HepG2 (cell line): ENCODE results near the gene CHMP6. TPM values are rescaled to one million over a fixed set of nuclear protein-coding genes. Genes with fewer than 3 reads are reported as not detected.

Experiments used
- DR1 ChIP-seq: sonication (generic); formaldehyde crosslinking; IDR thresholded peaks from 2 replicates; pipeline ENCODE4 v1.8.0; 2021; ENCODE audit warnings: mild to moderate bottlenecking, missing genetic modification reagents, inconsistent platforms
- E2F1 ChIP-seq: sonication (generic); formaldehyde crosslinking; IDR thresholded peaks from 2 replicates; pipeline ENCODE4 v1.5.0; 2020; ENCODE audit warnings: missing genetic modification reagents
- ISL2 ChIP-seq: sonication (generic); formaldehyde crosslinking; IDR thresholded peaks from 2 replicates; pipeline ENCODE4 v1.5.0; 2020; ENCODE audit warnings: missing genetic modification reagents
- JUN ChIP-seq: sonication (generic); formaldehyde crosslinking; IDR thresholded peaks from 2 replicates; pipeline ENCODE4 v1.4.0; 2020; ENCODE audit warnings: mild to moderate bottlenecking, missing genetic modification reagents
- KDM2A ChIP-seq: sonication (generic); formaldehyde crosslinking; IDR thresholded peaks from 2 replicates; pipeline ENCODE4 v1.4.0; 2020; ENCODE audit warnings: low read depth, missing genetic modification reagents, borderline replicate concordance
- ZBTB37 ChIP-seq: sonication (generic); formaldehyde crosslinking; IDR thresholded peaks from 2 replicates; pipeline ENCODE4 v1.4.0; 2020; ENCODE audit warnings: mild to moderate bottlenecking, missing genetic modification reagents
- ZBTB40 ChIP-seq, 2 experiments: fragments of 450-650 bp in 1 of 2; sonication (generic) in 1 of 2; formaldehyde crosslinking in 1 of 2; IDR thresholded peaks; 2 replicates each; pipeline versions ENCODE4 v1.6.1 to v1.8.0; 2016 to 2022; ENCODE audit warnings: antibody characterized with exemption in 1 of 2, mild to moderate bottlenecking in 1 of 2, missing genetic modification reagents in 1 of 2
- ZNF251 ChIP-seq: sonication (generic); formaldehyde crosslinking; IDR thresholded peaks from 2 replicates; pipeline ENCODE4 v1.9.0; 2021; ENCODE audit warnings: mild to moderate bottlenecking, missing genetic modification reagents
- ZNF576 ChIP-seq: sonication (generic); formaldehyde crosslinking; IDR thresholded peaks from 2 replicates; pipeline ENCODE4 v1.4.0; 2020; ENCODE audit warnings: mild to moderate bottlenecking, missing genetic modification reagents
- polyA plus RNA-seq, 8 experiments: library from polyadenylated mRNA; depleted of rRNA in 3 of 8; stranded (reverse) in 7 of 8; unstranded in 1 of 8; fragments of >200 nt; fragmentation: Illumina TruSeq in 4 of 8; extraction: Trizol in 4 of 8; gene quantifications; 2 replicates each; pipeline versions ENCODE4 v1.2.1 to v1.2.3, GENCODE V29; 2011 to 2016; ENCODE audit warnings: low read depth in 4 of 8, missing spikeins in 1 of 8, mixed read lengths in 1 of 8; ENCODE audit not compliant: insufficient read depth in 1 of 8
- total RNA-seq, 5 experiments: library from RNA; depleted of rRNA; stranded (reverse); fragments of >200 nt; fragmentation: Illumina TruSeq; extraction: Trizol; gene quantifications; 2 replicates each; pipeline ENCODE4 v1.2.3, GENCODE V29; 2016; ENCODE audit warnings: low read depth in 1 of 5
- TF ChIP-seq, protein P1 (sequence below): sonication (generic); formaldehyde crosslinking; IDR thresholded peaks from 2 replicates; pipeline ENCODE4 v1.5.0; 2020; ENCODE audit warnings: mild to moderate bottlenecking, missing genetic modification reagents
- TF ChIP-seq, protein P2 (sequence below): sonication (generic); formaldehyde crosslinking; IDR thresholded peaks from 2 replicates; pipeline ENCODE4 v1.4.0; 2020; ENCODE audit warnings: missing genetic modification reagents, mild to moderate bottlenecking, borderline replicate concordance

Gene CHMP6
- total and polyA plus RNA-seq, 2 of the 13 experiments (the other 11 are each of a cell fraction or from before 2014, with no cell fraction given): 11.1 to 24.2 TPM

DNA sequence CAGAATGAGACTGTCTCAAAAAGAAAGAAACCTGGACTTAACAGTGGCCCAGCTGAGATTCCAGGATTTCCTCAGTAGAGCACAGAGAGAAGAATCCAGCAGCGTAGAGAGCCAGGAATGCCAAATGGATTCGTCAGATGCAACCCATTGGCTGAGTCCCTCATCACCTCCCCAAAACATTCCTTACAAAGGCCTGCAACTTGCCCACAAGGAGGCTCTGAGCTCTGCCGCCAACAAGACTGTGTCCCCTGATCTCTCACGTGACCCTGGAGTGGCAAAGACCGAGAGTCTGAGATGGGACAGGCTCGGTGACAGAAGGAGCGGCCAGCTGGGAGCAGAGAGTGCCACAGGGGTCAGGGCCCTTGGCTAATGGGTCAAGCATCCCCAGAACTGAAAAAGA is 6.9 kb upstream of the CHMP6 start (continued):
- no peak for TF ChIP-seq KDM2A (CRISPR knock-in tag)
- no peak for TF ChIP-seq DR1 (CRISPR knock-in tag)
- no peak for TF ChIP-seq ZNF251 (CRISPR knock-in tag)
- TF ChIP-seq, protein P1, sequence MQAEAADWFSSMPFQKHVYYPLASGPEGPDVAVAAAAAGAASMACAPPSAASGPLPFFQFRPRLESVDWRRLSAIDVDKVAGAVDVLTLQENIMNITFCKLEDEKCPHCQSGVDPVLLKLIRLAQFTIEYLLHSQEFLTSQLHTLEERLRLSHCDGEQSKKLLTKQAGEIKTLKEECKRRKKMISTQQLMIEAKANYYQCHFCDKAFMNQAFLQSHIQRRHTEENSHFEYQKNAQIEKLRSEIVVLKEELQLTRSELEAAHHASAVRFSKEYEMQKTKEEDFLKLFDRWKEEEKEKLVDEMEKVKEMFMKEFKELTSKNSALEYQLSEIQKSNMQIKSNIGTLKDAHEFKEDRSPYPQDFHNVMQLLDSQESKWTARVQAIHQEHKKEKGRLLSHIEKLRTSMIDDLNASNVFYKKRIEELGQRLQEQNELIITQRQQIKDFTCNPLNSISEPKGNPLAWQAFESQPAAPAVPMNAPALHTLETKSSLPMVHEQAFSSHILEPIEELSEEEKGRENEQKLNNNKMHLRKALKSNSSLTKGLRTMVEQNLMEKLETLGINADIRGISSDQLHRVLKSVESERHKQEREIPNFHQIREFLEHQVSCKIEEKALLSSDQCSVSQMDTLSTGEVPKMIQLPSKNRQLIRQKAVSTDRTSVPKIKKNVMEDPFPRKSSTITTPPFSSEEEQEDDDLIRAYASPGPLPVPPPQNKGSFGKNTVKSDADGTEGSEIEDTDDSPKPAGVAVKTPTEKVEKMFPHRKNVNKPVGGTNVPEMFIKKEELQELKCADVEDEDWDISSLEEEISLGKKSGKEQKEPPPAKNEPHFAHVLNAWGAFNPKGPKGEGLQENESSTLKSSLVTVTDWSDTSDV (CRISPR knock-in tag): no peak
- TF ChIP-seq ZNF576: no peak
- no peak for TF ChIP-seq ZBTB40 (IDR thresholded peaks at IDR 0.05)
- TF ChIP-seq ZBTB40 (CRISPR knock-in tag; IDR thresholded peaks at IDR 0.05): no peak
- TF ChIP-seq, protein P2, sequence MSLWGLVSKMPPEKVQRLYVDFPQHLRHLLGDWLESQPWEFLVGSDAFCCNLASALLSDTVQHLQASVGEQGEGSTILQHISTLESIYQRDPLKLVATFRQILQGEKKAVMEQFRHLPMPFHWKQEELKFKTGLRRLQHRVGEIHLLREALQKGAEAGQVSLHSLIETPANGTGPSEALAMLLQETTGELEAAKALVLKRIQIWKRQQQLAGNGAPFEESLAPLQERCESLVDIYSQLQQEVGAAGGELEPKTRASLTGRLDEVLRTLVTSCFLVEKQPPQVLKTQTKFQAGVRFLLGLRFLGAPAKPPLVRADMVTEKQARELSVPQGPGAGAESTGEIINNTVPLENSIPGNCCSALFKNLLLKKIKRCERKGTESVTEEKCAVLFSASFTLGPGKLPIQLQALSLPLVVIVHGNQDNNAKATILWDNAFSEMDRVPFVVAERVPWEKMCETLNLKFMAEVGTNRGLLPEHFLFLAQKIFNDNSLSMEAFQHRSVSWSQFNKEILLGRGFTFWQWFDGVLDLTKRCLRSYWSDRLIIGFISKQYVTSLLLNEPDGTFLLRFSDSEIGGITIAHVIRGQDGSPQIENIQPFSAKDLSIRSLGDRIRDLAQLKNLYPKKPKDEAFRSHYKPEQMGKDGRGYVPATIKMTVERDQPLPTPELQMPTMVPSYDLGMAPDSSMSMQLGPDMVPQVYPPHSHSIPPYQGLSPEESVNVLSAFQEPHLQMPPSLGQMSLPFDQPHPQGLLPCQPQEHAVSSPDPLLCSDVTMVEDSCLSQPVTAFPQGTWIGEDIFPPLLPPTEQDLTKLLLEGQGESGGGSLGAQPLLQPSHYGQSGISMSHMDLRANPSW (CRISPR knock-in tag): no peak
- no peak for TF ChIP-seq JUN
- no peak for TF ChIP-seq ISL2 (CRISPR knock-in tag)
- TF ChIP-seq ZBTB37 (CRISPR knock-in tag): no peak
- no peak for TF ChIP-seq E2F1 (CRISPR knock-in tag)
